DLD1 (cell line): ENCODE data around the gene TAS2R14.

Experiments used
- in situ Hi-C: cut with HindIII; loops from 2 replicates; pipeline ENCODE4 v1.10.0; 2017; ENCODE audit warnings: low sequenced_read_pairs

Gene TAS2R14

DNA sequence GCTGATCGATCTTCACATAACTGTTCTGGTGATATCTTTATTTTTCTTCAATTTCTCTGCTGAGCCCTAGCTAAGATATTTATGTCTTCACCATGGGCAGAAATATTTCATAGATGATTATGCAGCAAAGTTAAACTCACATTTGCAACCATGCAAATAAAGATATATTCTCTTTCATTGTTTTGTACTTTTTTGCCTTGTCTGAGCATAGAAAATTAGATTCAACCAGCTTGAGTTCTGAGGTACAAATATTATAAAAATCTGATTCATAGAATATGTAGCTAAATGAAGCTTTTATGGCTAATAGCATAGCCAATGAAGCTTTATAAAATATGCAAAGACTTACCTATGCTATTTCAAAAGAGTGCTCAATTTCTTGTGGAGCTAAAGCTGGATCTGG is 29.6 kb downstream of the TAS2R14 start, which contains the start of gene TAS2R13:
TAS2R13 (minus strand) TSS at position 101 of the 400 bp plus-strand sequence. CDS start 264 bp downstream, outside the sequence.
- in situ Hi-C loops = no loop called here

DNA sequence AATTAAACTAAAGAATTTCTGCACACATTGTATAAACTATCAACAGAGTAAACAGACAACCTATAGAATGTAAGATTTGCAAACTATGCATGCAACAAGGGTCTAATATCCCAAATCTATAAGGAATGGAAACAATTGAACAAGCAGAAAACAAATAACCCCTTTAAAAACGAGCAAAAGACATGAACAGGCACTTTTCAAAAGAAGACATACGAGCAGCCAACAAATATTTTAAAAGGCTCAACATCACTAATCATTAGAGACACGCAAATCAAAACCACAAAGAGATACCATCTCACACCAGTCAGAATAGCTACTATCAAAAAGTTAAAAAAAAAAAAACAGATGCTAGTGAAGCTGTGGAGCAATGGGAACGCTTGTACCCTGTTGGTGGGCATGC is 34.4 kb downstream of the TAS2R14 start:
- in situ Hi-C loops = no loop called here

DNA sequence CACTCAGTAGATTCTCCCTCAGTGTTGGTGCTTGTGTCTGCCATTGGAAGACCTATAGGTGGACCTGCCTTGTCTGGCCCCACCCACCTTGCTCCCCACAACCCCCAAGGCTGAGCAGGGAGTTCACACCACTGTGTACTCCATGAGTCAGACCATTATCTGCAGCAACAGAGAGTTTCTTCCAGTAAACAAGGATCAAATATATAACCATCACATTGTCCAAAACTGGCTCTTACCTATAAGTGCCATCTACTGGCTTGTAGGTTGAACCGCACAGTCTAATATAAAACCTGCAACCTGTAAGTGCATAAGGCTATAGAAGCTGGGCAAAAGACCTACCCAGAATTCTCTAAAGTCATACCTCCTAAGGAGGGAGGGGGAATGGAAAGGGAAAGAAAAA is 37.6 kb downstream of the TAS2R14 start:
- in situ Hi-C loops = no loop called here

DNA sequence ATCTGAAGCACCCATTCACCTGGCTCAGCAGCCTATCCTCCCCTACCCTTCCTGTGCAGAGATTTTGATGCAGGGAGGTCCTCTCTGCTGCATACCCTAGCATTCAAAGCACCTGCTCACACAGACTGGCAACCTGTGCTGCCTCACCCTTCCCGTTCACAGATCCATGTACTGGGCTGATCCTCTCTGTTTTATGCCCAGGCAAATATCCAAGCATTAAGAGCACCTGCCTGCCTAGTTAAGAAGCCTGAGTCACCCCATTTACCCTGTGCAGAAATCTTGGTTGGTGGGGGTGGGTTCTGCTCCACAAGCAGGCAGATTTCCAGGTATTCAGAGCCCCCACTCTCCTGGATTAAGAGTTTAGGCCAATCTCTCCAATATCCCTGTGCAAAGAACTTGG is 38.1 kb downstream of the TAS2R14 start:
- in situ Hi-C loops = no loop called here

DNA sequence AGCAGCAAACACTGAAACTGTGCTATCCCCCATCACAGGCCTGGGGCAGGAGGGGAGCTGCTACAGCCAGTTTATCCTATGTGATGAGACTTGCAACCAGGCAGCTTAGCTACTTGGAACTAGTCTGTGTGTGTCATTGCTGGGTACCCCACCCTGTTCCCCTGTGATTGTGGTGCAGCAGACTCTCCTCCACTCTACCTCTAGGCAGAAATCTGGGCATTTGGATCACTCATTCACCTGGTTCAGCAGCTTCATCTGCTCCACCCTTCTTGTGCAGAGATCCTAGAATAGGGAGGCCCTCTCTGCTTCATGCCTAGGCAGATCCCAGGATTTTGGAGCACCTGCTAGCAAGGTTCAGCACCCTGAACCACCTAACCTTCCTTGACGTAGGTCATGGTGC is 38.5 kb downstream of the TAS2R14 start:
- in situ Hi-C loops = no loop called here

DNA sequence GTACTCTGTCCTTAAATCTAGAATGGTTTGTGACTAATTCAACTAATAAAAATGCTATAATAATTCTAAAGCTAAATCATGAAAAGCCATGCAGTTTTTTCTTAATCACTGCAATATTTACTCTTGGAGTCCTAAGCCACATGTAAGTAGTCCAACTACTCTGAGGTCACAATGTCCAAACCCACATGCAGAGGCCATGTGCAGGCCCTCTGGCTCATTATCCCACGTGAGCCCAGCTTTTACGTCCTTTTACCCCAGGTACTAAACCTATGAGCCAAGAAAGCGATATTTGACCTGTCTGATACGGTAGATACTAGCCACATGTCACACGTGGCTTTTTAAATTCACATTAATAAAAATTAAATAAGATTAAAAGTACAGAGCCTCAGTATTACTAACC is 42.2 kb downstream of the TAS2R14 start:
- in situ Hi-C loops = no loop called here

DNA sequence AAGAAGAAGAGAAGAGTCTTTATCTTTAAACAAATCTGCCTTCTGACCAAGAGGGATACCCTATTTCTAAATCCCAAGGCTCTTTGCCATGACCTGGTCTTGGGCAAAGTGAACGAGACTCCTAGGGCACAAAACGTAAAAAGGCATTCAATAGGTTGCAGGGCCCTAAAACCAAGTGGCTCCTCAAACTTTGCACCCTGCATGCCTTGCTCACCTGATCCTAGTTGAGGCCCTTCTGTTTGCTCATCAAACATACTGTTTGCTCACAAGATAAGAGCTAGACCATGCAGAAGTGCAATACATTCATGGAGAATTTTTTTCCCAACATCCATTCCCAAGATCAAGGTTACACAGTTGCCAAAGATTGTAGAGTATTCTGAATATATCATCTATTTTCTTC is 47.1 kb downstream of the TAS2R14 start:
- in situ Hi-C loops = no loop called here

DNA sequence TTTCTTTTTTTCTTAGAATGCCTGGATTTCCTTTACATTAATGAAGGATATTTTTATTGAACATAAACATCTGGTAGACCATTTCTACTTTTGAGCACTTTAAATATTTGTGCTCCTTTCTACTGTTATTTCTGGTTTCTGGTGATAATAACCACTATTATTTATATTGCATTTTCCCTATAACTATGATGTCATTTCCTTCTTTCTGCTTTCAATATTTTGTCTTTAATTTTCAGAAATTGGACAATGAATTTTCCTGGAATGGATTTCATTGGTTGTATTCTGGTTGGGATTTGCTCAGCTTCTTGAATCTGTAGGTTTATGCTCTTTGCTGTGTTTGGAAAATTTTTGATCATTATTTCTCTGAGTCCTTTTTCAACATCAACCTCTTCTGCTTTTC is 49.8 kb downstream of the TAS2R14 start:
- in situ Hi-C loops = no loop called here
